Activated T-cell treated with anti-CD3 and anti-CD28 coated beads, Interleukin-2, amount 50 U/mL, for 24 hours (primary cell): ENCODE measurements around the gene SMIM22.

ENCODE experiments used
- DNase-seq: peaks from one replicate; pipeline ENCODE4 v3.0.0-alpha.2; 2020
- H3K27ac Mint-ChIP-seq: 2 replicates; pipeline ENCODE4 v1.8.0; 2020; ENCODE audit warnings: mild to moderate bottlenecking, mixed read lengths
- H3K27me3 Mint-ChIP-seq: 2 replicates; pipeline ENCODE4 v1.8.0; 2020; ENCODE audit warnings: mixed read lengths
- H3K36me3 Mint-ChIP-seq: 2 replicates; pipeline ENCODE4 v1.8.0; 2020; ENCODE audit warnings: low read depth, mixed read lengths
- H3K4me1 Mint-ChIP-seq: 2 replicates; pipeline ENCODE4 v1.8.0; 2020; ENCODE audit warnings: low read depth, mixed read lengths
- H3K4me3 Mint-ChIP-seq: 2 replicates; pipeline ENCODE4 v1.8.0; 2020; ENCODE audit warnings: mild to moderate bottlenecking, moderate library complexity, mixed read lengths
- H3K9me3 Mint-ChIP-seq: 2 replicates; pipeline ENCODE4 v1.8.0; 2020; ENCODE audit warnings: mixed read lengths

Gene SMIM22

DNA sequence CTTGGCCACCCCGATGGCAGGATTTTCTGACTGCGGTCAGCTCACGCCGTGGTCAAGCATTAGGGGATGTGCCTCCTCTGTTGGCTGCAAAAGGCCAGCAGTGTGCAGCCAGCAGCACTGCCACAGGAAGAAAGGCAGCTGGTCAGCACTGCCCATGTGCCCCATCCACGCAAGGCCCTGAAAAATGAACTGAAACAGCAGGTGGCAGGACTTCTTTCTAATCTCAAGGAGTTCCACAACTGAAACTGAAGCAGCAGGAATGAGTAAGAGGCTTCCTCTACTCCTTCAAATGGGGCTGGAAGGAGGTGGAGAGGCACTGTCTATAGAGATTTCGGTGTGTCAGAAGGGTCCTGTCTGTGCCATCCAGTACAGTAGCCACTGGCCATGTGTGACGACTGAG, 31.4 kb upstream of the SMIM22 start:
- Mint-ChIP-seq H3K4me1 (peaks cover 33% of the 10 kb centered on the region), H3K36me3 (peaks cover 64% of the 10 kb centered on the region), H3K9me3 (no peaks in the 10 kb centered on the region), H3K27me3 (no peaks in the 10 kb centered on the region), H3K4me3 (no peak overlapping the region), H3K27ac (peak overlapping the region; percentile 29)
- no peak for DNase-seq

DNA sequence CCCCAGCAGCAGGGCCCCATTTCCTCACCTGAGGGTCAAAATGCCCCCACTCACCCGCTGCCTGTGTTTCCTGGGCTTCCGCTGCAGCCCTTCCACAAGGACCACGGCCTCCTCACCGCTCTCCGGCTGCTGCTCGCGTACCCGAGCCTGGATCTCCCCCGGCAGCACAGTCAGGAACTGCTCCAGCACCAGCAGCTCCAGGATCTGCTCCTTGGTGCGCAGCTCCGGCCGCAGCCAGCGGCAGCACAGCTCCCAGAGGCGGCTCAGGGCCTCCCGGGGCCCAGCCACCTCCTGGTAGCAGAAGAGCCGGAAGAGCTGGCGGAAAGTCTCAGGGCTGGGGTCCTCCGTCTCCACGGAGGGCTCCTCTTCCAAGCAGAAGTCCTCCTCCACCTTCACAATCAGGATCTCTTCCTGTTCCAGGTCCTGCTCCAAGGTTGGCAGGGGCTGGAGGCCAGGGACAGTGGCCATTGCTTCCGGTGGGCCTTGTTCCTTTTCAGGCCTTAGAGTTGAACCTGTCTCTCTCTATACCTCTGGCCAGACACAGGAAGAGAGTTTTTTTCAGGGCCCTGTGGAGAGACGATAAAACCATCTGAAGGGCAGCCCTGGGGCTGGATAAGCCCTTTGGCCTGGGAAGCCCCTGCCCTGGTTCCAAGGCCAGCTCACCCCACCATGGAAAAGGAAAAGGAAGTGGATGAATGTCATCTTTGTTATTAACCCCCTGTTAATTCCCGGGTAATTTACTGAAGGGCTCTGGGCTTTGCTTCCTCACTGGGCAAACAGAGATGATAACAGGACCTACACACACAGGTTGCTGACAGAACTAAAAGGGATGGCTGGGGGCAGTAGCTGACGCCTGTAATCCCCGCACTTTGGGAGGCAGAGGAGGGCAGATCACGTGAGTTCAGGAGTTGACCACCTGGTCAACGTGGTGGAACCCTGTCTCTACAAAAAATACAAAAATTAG, 29.4 kb upstream of the SMIM22 start:
- Mint-ChIP-seq H3K9me3 (no peaks in the 10 kb centered on the region), H3K27me3 (no peaks in the 10 kb centered on the region), H3K4me1 (peaks cover 33% of the 10 kb centered on the region)

DNA sequence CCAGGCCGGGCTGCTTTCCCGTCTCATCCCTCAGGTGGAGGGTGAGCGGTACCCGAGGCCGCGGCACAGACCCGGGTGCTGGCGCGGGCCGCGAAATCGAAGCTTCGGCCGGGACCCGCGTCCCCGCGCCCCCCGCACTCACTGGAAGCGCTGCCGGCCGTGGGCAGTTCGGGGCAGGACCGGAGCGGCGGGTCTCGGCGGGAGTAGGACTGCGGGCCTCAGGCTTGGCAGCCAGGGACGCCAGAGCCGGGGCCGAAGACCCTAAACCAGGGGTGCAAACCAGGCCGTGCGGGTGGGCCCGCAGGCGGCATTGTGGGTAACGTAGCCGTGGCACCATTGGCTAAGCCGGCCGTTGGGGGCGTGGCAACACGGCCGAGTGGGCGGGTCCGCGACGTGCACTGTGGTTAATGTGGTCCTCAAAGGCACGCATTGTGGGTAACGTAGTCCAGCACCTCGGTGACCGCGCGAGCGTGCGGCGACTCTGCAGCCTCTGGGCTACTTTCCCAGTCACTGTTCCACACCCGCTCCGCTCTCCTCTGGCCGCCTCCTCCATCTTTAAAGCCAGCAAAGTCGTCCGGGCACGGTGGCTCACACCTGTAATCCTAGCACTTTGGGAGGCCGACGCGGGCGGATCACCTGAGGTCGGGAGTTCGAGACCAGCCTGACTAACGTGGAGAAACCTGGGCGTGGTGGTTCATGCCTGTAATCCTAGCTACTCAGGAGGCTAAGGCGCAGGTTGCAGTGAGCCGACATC, 28.1 kb upstream of the SMIM22 start, which contains the start of gene ZNF500:
TSS of gene ZNF500 (minus strand) at position 288 of the 754 bp plus-strand sequence. CDS start 1,184 bp downstream, outside the sequence.
- peak; percentile 100 for DNase-seq

More for the DNA sequence above, 29.4 kb upstream of the SMIM22 start:
- Mint-ChIP-seq H3K4me3 (peak overlapping the region; percentile 83), H3K27ac (peak overlapping the region; percentile 86), H3K36me3 (peaks cover 44% of the 10 kb centered on the region)
- DNase-seq = no peak

DNA sequence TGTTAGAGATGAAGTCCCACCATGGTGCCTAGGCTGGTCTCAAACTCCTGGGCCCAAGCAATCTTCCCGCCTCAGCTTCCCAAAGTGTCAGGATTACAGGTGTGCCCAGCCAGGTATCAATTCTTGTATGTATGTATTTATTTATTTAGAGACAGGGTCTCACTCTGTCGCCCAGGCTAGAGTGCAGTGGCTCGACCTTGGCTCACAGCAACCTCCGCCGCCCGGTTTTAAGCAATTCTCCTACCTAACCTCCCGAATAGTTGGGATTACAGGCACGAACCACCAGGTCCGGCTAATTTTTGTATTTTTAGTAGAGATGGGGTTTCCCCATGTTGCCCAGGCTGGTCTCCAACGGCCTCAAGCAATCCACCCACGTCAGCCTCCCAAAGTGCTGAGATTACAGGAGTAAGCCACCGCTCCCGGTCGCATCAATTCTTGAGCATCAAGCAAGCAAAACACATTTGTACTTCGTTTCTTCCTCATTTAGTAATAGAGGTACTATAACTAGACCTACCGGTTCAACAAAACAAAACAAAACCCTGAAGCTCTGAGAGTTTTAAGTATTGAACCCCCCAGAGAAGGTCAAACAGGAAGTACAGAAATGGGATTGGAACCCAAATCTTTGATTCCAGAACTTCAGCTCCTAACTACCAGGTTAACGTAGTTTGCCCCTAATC, 27.2 kb upstream of the SMIM22 start:
- Mint-ChIP-seq H3K36me3 (peaks cover 25% of the 10 kb centered on the region), H3K4me3 (peak overlapping the region; percentile 86), H3K9me3 (no peaks in the 10 kb centered on the region), H3K4me1 (peaks cover 33% of the 10 kb centered on the region), H3K27ac (peak overlapping the region; percentile 92), H3K27me3 (no peaks in the 10 kb centered on the region)
- no peak for DNase-seq

More for the DNA sequence above, 28.1 kb upstream of the SMIM22 start, which contains the start of gene ZNF500:
- H3K36me3 Mint-ChIP-seq = peaks cover 35% of the 10 kb centered on the region
- peak within 1 kb of the TSS; percentile 86 for H3K4me3 Mint-ChIP-seq
- peak within 1 kb of the TSS; percentile 92 for H3K27ac Mint-ChIP-seq
- H3K9me3 Mint-ChIP-seq = no peaks in the 10 kb centered on the region
- peaks cover 33% of the 10 kb centered on the region for H3K4me1 Mint-ChIP-seq
- H3K27me3 Mint-ChIP-seq = no peaks in the 10 kb centered on the region

DNA sequence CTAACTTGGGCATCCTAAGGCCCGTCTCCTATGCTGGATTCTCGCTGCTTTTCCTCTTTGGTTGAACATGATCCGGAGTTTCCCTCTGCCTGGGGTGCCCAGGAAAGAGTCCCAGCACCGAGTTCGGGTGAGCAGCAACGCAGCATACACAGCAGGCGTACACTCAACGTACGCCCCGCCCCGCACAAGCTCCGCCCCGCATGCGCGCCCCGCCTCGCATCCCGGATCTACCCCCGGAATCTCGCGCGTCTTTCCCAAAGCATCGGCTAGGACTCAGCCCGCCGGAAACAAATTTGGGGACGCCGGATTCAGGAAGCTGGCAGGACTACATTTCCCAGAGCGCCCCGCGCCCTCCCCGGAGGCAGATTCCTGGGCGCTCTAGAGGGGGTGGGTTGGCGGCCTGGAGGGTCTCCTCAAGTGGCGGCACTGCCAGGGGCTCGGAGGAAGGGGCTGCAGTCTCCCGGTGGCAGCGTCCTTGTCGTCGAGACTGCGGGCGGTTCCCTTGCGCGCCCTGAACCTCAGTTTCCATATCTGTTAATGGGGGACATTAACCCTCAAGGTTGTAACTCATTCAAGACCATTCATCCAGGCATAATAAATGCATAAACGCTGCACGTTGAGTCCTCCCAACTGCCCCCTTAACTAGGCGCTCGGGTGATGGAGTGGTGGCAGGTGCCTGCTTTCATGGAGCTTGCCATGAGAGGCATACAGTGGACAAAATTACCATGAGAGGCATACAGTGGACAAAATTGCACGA, 26.4 kb upstream of the SMIM22 start:
- H3K36me3 Mint-ChIP-seq = peaks cover 18% of the 10 kb centered on the region
- H3K4me1 Mint-ChIP-seq = peaks cover 33% of the 10 kb centered on the region
- no peaks in the 10 kb centered on the region for H3K27me3 Mint-ChIP-seq
- peak overlapping the region; percentile 92 for H3K27ac Mint-ChIP-seq
- peak overlapping the region; percentile 86 for H3K4me3 Mint-ChIP-seq
- H3K9me3 Mint-ChIP-seq = no peaks in the 10 kb centered on the region
- DNase-seq = peak; percentile 96

DNA sequence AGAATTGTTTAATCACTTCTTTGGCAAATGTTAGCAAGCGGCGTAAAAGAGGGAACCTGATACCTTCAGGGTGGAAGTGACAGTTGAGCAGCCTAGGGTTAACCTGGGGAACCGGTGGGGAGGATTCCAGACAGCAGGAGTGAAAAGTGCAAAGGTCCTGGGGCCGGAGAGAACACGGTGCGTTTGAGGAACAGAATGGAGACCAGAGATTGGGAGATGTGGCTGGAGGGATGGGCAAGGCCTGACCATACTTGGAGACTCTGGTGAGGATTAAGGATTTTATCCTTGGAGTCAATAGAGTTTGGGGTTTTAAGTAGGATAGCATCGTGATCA, 25.9 kb upstream of the SMIM22 start:
- DNase-seq = no peak
- Mint-ChIP-seq H3K27me3 (no peaks in the 10 kb centered on the region), H3K36me3 (peaks cover 13% of the 10 kb centered on the region), H3K4me3 (no peak overlapping the region), H3K9me3 (no peaks in the 10 kb centered on the region), H3K4me1 (peaks cover 29% of the 10 kb centered on the region), H3K27ac (no peak overlapping the region)

DNA sequence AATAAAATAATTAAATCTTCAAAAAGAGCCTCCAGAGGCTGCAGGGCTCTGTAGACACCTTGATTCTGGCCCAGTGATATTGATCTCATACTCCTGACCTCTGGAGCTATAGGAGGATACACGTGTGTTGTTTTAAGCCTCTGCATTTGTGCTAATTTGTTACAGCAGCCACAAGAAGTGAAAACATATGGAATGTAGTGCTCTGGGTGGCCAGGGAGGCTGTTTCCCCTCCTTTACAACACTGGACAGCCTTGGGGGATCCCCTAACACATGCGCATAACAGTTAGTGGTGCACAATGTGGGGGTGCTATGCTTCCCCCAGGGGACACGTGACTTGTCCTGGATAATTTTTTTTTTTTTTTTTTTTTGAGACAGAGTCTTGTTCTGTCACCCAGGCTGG, 23.5 kb upstream of the SMIM22 start:
- H3K4me3 Mint-ChIP-seq = no peak overlapping the region
- no peaks in the 10 kb centered on the region for H3K9me3 Mint-ChIP-seq
- no peak for DNase-seq
- H3K4me1 Mint-ChIP-seq = peaks cover 14% of the 10 kb centered on the region
- H3K27ac Mint-ChIP-seq = no peak overlapping the region
- no peaks in the 10 kb centered on the region for H3K27me3 Mint-ChIP-seq
- no peaks in the 10 kb centered on the region for H3K36me3 Mint-ChIP-seq

DNA sequence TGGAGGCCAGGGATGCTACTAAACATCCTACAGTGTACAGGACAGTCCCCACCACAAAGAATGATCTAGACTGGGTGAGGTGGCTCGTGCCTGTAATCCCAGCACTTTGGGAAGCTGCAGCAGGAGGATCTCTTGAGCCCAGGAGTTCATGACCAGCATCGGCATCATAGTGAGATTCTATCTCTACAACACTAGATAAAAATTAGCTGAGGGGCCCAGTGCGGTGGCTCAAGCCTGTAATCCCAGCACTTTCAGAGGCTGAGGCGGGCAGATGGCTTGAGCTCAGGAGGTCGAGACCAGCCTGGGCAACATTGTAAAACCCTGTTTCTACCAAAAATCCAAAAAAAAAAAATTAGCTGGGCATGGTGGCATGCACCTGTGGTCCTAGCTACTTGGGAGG, 22.8 kb upstream of the SMIM22 start:
- no peak for DNase-seq
- Mint-ChIP-seq H3K36me3 (no peaks in the 10 kb centered on the region), H3K9me3 (no peaks in the 10 kb centered on the region), H3K4me1 (peaks cover 11% of the 10 kb centered on the region), H3K4me3 (no peak overlapping the region), H3K27ac (no peak overlapping the region), H3K27me3 (no peaks in the 10 kb centered on the region)

DNA sequence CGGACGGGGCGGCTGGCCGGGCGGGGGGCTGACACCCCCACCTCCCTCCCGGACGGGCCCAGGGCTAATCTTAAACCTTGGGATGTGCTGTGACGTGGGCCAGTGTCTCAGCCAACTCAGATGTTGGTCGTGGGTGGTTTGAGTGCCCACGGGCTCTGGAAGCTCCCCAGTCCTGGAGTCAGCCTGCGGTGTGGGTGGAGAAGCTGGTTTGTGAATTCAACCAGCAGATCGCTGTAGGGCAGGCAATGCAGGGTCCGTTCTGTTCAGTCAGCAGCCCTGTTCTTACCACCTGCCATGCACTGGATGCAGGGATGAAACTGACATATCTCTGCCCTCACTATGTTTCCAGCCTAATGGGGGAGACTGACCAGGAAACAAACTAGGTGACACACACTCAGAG, 20.2 kb upstream of the SMIM22 start:
- Mint-ChIP-seq H3K36me3 (no peaks in the 10 kb centered on the region), H3K27me3 (no peaks in the 10 kb centered on the region), H3K9me3 (no peaks in the 10 kb centered on the region), H3K4me3 (no peak overlapping the region), H3K4me1 (no peaks in the 10 kb centered on the region), H3K27ac (no peak overlapping the region)
- no peak for DNase-seq

DNA sequence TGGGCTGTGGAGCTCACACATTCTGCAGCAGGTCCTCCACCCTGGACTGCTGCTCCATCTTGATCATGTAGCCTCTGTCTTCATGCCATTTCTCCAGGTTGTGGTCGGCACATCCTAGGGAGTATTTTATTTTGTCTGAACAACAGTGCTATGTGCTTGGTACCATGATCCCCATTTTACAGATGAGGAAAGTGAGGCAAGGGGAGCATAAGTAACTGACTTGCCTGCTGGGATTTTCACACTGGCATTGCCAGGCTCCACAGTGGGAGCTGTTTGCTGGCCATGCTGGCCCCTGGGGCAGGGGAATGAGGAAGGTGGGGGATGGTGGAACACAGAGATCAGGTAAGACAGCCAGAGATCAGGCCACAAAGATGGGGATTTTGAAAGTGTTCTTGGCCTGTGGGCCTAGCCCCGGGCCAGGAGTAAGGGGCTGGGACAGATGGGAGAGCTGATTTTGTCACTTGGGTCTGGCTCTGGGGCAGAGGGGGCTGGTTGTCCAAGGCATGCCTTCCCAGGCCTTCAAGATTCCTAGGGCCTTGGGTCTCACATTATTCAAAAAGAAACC, 18.9 kb upstream of the SMIM22 start:
- Mint-ChIP-seq H3K36me3 (no peaks in the 10 kb centered on the region), H3K9me3 (no peaks in the 10 kb centered on the region), H3K27me3 (no peaks in the 10 kb centered on the region), H3K4me1 (no peaks in the 10 kb centered on the region), H3K27ac (no peak overlapping the region), H3K4me3 (no peak overlapping the region)
- DNase-seq = no peak

DNA sequence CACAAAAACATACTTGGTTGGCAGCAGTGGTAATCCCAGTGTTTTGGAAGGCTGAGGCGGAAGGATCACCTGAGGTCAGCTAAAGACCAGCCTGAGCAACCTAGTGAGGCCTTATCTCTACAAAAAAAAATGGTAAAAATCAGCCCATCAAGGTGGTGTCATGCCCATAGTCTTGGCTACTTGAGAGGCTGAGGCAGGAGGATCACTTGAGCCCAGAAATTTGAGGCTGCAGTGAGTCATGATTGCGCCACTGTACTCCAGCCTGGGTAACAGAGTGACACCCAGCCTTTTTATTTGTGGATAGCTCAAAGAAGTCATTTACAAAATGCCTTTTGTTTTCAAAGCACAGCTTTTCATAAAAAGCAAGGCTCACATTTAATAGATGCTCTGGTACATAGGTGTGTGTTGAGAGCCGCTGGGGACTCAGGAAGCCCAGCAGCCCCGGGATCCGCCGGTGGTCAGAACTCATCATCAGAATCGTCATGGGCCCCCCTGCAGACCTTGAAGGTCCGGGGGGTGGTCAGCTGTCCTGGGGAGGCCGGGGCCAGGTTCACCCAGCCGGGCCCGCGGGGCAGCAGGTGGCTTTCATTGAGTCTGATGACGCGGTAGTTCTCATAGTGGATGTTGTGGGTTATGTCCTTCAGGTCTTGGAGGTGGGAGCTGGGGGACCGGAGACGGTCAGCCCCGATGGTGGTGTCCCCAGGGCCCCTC, 17.7 kb upstream of the SMIM22 start:
- no peaks in the 10 kb centered on the region for H3K36me3 Mint-ChIP-seq
- H3K4me1 Mint-ChIP-seq = no peaks in the 10 kb centered on the region
- H3K4me3 Mint-ChIP-seq = no peak overlapping the region
- H3K27ac Mint-ChIP-seq = no peak overlapping the region
- DNase-seq = no peak
- H3K27me3 Mint-ChIP-seq = no peaks in the 10 kb centered on the region
- no peaks in the 10 kb centered on the region for H3K9me3 Mint-ChIP-seq

DNA sequence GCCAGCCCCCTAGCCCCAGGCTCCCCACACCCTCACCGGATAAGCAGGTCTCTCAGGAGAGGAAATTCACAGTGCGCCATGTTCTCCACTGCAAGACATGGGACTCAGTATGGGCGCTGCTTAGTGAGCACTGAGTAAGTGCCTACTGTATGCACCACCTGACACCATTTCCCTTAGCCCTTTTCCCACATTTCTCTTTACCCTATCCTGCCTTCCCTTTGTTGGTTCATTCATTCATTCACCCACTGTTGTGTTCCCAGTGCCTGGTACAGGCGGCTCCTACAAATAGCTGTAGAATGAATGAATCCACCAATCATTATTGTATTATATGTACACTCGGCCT, 17.1 kb upstream of the SMIM22 start:
- Mint-ChIP-seq H3K4me1 (no peaks in the 10 kb centered on the region), H3K9me3 (no peaks in the 10 kb centered on the region), H3K36me3 (no peaks in the 10 kb centered on the region)

DNA sequence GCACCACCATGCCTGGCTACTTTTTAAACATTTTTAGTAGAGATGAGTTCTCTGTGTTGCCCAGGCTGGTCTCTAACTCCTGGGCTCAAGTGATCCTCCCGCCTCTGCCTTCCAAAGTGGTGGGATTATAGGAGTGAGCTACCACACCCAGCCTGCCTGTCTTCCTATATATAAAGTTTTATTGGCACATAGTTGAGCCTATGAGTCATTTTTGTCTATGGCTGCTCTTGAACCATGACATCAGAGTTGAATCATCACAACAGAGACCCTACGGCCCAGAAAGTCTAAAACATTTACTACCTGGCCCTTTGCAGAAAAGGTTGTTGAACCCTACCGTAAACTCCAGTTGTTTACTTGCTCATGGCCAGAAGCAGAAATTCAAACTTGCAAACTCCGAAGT, 14.9 kb upstream of the SMIM22 start:
- Mint-ChIP-seq H3K27me3 (no peaks in the 10 kb centered on the region), H3K4me3 (no peak overlapping the region), H3K27ac (no peak overlapping the region), H3K36me3 (no peaks in the 10 kb centered on the region), H3K4me1 (no peaks in the 10 kb centered on the region), H3K9me3 (no peaks in the 10 kb centered on the region)
- DNase-seq = no peak

More for the DNA sequence above, 17.1 kb upstream of the SMIM22 start:
- H3K27ac Mint-ChIP-seq = no peak overlapping the region
- H3K27me3 Mint-ChIP-seq = no peaks in the 10 kb centered on the region
- DNase-seq = no peak
- no peak overlapping the region for H3K4me3 Mint-ChIP-seq
